Ascending aorta (tissue), 2 donors: ENCODE data around the gene ZSCAN23. TPM values are rescaled to one million over a fixed set of nuclear protein-coding genes. Genes with fewer than 3 reads are reported as not detected.
A peak's percentile ranks its signal among the peaks of the same experiment; 100 is the strongest.

Source experiments
- DNase-seq, 2 donors: peaks; one replicate each; pipeline ENCODE4 v3.0.0-alpha.2; 2019; ENCODE audit warnings: low spot score in 2 of 2
- H3K27ac ChIP-seq, 2 donors: fragments of 200-600 bp; sonication (generic); one replicate each; pipeline ENCODE4 v1.5.1; 2016 to 2017; ENCODE audit warnings: mild to moderate bottlenecking in 1 of 2
- H3K27me3 ChIP-seq: fragments of 200-600 bp; sonication (generic); one replicate; pipeline ENCODE4 v1.5.1; 2017
- H3K36me3 ChIP-seq, 2 donors: fragments of 200-600 bp; sonication (generic); one replicate each; pipeline ENCODE4 v1.5.1; 2016
- H3K4me1 ChIP-seq, 2 donors: fragments of 200-600 bp; sonication (generic); one replicate each; pipeline ENCODE4 v1.5.1; 2016 to 2017; ENCODE audit warnings: mild to moderate bottlenecking in 1 of 2
- H3K4me3 ChIP-seq, 2 donors: fragments of 200-600 bp; sonication (generic); one replicate each; pipeline ENCODE4 v1.5.1; 2016 to 2017; ENCODE audit warnings: mild to moderate bottlenecking in 1 of 2
- H3K9me3 ChIP-seq, 2 donors: fragments of 200-600 bp; sonication (generic); one replicate each; pipeline ENCODE4 v1.5.1; 2016
- intact Hi-C: fragments of 100-400 bp; cut with DNase I; formaldehyde crosslinking; loops from one replicate; pipeline ENCODE4 v1.15.1; 2023
- total RNA-seq: library from RNA; depleted of rRNA; stranded (reverse); fragments of >200 nt; gene quantifications from one replicate; pipeline ENCODE4 v1.1.0, GENCODE V29; 2016
- TF ChIP-seq, protein P1 (sequence below), 3 experiments: fragments of 200-600 bp in 2 of 3; fragments of 450-650 bp in 1 of 3; sonication (generic) in 2 of 3; IDR thresholded peaks; one replicate each; pipeline ENCODE4 v1.5.1; 2016 to 2019; ENCODE audit warnings: antibody characterized with exemption in 3 of 3, mild to moderate bottlenecking in 1 of 3, moderate library complexity in 1 of 3

ZSCAN23 gene
- total RNA-seq, 1 donor from 2014 or later = not detected

DNA sequence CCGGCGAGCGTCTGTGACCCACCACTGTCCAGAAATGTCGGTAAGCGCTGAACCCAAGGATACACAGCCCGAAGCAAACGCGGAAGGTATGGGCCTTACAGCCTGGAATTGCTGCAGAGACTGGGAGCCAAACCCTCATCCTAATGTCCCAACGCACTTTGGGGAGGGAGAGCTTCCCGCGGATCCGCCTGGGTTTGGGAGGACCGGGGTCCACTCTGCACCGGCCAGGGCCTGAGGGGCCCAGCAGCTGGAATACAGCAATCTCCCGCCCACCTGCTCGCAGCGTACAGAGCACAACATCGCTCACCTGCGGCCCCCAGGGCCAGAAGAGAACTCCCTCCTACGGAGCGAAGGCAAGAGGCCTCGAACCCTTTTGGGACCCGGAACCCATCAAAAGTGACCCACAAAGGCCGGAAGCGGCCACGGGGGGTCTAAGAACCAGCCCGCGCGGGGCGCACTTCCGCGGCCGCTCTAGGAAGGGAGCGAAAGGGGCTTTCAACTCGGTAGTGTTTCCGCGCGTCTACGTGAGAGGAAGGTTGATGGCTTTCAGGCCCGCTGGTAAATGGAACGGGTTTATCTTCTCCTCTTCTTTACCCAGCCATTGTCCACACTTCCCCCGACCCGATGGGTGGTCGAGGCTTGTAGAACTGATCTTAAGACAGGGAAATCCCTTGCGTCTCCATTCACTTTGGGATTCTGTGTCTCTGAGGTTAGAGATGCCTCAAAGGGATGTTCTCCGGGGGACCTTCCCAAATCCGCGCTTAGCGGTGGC is 43.8 kb downstream of the ZSCAN23 start, which contains the start of gene ZSCAN12:
Gene ZSCAN12 (minus strand): TSS at position 398 of the 772 bp plus-strand sequence. CDS start 1,342 bp downstream, outside the sequence.
- Histone ChIP-seq H3K27ac (peak within 1 kb of the TSS in 1 of 2 donors; percentile 59), H3K9me3 (no peaks in the 10 kb centered on the region)
- TF ChIP-seq, protein P1, sequence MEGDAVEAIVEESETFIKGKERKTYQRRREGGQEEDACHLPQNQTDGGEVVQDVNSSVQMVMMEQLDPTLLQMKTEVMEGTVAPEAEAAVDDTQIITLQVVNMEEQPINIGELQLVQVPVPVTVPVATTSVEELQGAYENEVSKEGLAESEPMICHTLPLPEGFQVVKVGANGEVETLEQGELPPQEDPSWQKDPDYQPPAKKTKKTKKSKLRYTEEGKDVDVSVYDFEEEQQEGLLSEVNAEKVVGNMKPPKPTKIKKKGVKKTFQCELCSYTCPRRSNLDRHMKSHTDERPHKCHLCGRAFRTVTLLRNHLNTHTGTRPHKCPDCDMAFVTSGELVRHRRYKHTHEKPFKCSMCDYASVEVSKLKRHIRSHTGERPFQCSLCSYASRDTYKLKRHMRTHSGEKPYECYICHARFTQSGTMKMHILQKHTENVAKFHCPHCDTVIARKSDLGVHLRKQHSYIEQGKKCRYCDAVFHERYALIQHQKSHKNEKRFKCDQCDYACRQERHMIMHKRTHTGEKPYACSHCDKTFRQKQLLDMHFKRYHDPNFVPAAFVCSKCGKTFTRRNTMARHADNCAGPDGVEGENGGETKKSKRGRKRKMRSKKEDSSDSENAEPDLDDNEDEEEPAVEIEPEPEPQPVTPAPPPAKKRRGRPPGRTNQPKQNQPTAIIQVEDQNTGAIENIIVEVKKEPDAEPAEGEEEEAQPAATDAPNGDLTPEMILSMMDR (IDR thresholded peaks at IDR 0.05) = peak; percentile 34 to 49 (median 37)

DNA sequence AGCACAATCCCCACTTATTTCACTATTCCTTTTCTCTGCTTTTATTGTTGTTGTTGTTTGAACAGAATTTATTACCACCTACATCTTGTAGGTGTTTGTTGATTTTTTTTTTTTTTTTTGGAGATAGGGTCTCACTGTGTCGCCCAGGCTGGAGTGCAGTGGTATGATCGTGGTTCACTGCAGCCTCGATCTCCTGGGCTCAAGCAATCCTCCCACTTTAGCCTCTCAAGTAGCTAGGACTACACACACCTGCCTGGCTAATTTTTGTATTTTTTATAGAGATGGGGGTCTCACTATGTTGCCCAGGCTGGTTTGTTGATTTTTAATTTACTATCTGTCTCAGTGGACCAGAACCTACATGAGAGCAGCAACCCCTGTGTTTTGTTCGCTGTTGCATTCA is 47.4 kb downstream of the ZSCAN23 start:
- TF ChIP-seq, protein P1 (IDR thresholded peaks at IDR 0.05) = no peak
- H3K36me3 ChIP-seq = peaks cover 20 to 42% of the 10 kb centered on the region in 2 donors
- intact Hi-C loops = no loop called here

More for the DNA sequence above, 43.8 kb downstream of the ZSCAN23 start, which contains the start of gene ZSCAN12:
- H3K4me1 ChIP-seq = peaks cover 0 to 13% of the 10 kb centered on the region in 2 donors
- intact Hi-C loops = loop anchor here (2.0 kb wide), 1 partner anchor 43 kb away; the partner anchor contains the start of gene ZSCAN23
- peaks cover 2 to 12% of the 10 kb centered on the region in 2 donors for H3K36me3 ChIP-seq
- peak; percentile 17 to 90 for DNase-seq
- no peaks in the 10 kb centered on the region for H3K27me3 ChIP-seq
- peak within 1 kb of the TSS; percentile 76 to 84 for H3K4me3 ChIP-seq

DNA sequence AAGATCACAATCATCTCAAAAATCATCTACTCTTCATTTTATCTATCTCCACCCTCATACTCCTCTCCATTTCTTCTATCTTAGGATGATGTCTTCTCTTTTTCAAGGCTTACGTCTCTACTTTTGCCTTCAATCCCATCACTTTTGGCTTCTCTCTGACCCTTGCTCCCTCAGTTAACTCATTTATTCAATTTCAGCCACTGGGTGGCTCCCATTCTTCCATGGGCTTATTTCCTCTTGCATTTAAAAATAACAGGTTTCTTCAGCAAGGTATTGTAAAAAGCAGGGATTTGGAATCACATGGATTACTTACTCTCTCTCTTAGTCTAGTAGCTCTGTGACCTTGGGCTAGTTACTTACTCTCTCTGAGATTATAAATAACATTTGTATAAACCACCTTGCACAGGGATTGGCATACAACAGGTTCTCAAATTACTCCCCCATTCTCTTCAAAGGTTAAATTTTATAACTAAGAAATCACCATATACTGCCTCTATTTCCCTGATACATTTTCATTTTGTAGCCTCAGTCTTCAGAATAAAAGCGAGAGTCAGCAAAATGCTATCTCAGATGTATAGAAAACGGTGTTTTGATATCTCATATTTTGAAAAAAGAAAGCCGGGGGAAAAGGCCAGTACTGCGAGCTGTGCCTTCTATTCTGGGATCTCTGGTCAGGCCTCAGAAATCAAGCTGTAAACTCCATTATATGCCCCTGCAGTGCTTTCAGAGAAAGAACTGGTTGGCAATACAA is 49.2 kb downstream of the ZSCAN23 start:
- peaks cover 0 to 10% of the 10 kb centered on the region in 2 donors for H3K4me1 ChIP-seq
- no peaks in the 10 kb centered on the region for H3K27me3 ChIP-seq
- no peak for DNase-seq
- peaks cover 0 to 5% of the 10 kb centered on the region in 2 donors for H3K9me3 ChIP-seq
- no peak overlapping the region for H3K4me3 ChIP-seq
- no peak overlapping the region for H3K27ac ChIP-seq
- H3K36me3 ChIP-seq = peaks cover 30 to 60% of the 10 kb centered on the region in 2 donors
- TF ChIP-seq, protein P1 (IDR thresholded peaks at IDR 0.05) = no peak
- intact Hi-C loops = no loop called here

More for the DNA sequence above, 47.4 kb downstream of the ZSCAN23 start:
- H3K4me3 ChIP-seq = no peak overlapping the region
- DNase-seq = no peak
- no peak overlapping the region for H3K27ac ChIP-seq
- H3K9me3 ChIP-seq = peaks cover 0 to 5% of the 10 kb centered on the region in 2 donors
- H3K4me1 ChIP-seq = peaks cover 0 to 13% of the 10 kb centered on the region in 2 donors
- no peaks in the 10 kb centered on the region for H3K27me3 ChIP-seq

- Histone ChIP-seq H3K4me1 (no peaks in the 10 kb centered on the region), H3K4me3 (no peak overlapping the region), H3K9me3 (peaks cover 4 to 5% of the 10 kb centered on the region in 2 donors), H3K27ac (no peak overlapping the region), H3K27me3 (no peaks in the 10 kb centered on the region), H3K36me3 (peaks cover 27 to 83% of the 10 kb centered on the region in 2 donors)
- DNase-seq = no peak
- TF ChIP-seq, protein P1 (IDR thresholded peaks at IDR 0.05) = no peak
- intact Hi-C loops = no loop called here
Observed at GRCh38 chr6:28390688-28391087, 52.6 kb downstream of the ZSCAN23 start.

DNA sequence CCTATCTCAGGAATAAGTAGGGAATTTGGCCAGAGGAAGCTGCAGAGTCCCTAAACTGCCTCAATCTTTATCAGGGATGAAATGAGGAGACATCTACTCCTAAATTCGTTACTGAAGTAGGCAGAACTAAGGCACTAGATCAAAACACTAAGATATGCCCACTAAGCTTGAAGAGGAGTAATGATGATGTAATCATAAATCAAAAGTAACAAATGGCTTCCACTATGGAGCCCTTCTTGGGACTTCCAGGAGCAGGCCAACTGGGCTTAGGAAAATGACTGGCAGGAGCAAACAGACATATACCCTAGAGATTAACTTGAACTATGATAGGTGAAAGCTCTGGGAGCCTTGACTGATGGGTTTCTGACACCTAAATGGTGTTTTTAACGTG is 59.2 kb downstream of the ZSCAN23 start:
- no peak for DNase-seq
- TF ChIP-seq, protein P1 (IDR thresholded peaks at IDR 0.05) = no peak
- peaks cover 0 to 5% of the 10 kb centered on the region in 2 donors for H3K9me3 ChIP-seq
- intact Hi-C loops = no loop called here
- no peaks in the 10 kb centered on the region for H3K27me3 ChIP-seq
- no peak overlapping the region for H3K4me3 ChIP-seq
- peaks cover 0 to 2% of the 10 kb centered on the region in 2 donors for H3K4me1 ChIP-seq
- peak overlapping the region in 1 of 2 donors; percentile 55 for H3K27ac ChIP-seq
- H3K36me3 ChIP-seq = peaks cover 11 to 58% of the 10 kb centered on the region in 2 donors
